Gastrocnemius medialis (tissue), 4 donors: ENCODE measurements around the gene ARHGEF26.

Experiments used
- POLR2A ChIP-seq, 2 donors: fragments of 450-650 bp; IDR thresholded peaks; one replicate each; pipeline ENCODE4 v1.6.1; 2017; ENCODE audit warnings: antibody characterized with exemption in 2 of 2, mild to moderate bottlenecking in 2 of 2, moderate library complexity in 2 of 2
- TF ChIP-seq, protein P1 (sequence below), 5 experiments: fragments of 450-650 bp in 3 of 5; fragments of 200-600 bp in 2 of 5; sonication (generic) in 2 of 5; IDR thresholded peaks in 4 of 5; conservative IDR thresholded peaks in 1 of 5; 1 replicate in 4 of 5; 2 replicates in 1 of 5; pipeline ENCODE4 v1.5.1; 2016 to 2019; ENCODE audit warnings: antibody characterized with exemption in 5 of 5, mild to moderate bottlenecking in 3 of 5, moderate library complexity in 3 of 5

- TF ChIP-seq, protein P1, sequence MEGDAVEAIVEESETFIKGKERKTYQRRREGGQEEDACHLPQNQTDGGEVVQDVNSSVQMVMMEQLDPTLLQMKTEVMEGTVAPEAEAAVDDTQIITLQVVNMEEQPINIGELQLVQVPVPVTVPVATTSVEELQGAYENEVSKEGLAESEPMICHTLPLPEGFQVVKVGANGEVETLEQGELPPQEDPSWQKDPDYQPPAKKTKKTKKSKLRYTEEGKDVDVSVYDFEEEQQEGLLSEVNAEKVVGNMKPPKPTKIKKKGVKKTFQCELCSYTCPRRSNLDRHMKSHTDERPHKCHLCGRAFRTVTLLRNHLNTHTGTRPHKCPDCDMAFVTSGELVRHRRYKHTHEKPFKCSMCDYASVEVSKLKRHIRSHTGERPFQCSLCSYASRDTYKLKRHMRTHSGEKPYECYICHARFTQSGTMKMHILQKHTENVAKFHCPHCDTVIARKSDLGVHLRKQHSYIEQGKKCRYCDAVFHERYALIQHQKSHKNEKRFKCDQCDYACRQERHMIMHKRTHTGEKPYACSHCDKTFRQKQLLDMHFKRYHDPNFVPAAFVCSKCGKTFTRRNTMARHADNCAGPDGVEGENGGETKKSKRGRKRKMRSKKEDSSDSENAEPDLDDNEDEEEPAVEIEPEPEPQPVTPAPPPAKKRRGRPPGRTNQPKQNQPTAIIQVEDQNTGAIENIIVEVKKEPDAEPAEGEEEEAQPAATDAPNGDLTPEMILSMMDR (IDR thresholded peaks at IDR 0.05 in 4 of 5, conservative IDR thresholded peaks at IDR 0.05 in 1 of 5) = no peak
- TF ChIP-seq POLR2A (IDR thresholded peaks at IDR 0.05) = no peak
These were observed 27.1 kb upstream of the ARHGEF26 start for GRCh38 chr3:154094051-154094450.
